Stimulated activated CD8-positive, alpha-beta memory T cell treated with anti-CD3 and anti-CD28 coated beads, Interleukin-7, amount 100 ng/mL, for 48 hours (primary cell): ENCODE measurements around the gene SORD.
"Not testable (repeated sequence)": the region's sequence is repeated elsewhere in the genome, so short reads cannot be mapped to it uniquely, and the experiment has no call there.

Source experiments
- DNase-seq, 2 donors: peaks; one replicate each; pipeline ENCODE4 v3.0.0-alpha.2; 2020; ENCODE audit warnings: low read depth in 1 of 2; ENCODE audit errors: extremely low read depth in 1 of 2

SORD gene

DNA sequence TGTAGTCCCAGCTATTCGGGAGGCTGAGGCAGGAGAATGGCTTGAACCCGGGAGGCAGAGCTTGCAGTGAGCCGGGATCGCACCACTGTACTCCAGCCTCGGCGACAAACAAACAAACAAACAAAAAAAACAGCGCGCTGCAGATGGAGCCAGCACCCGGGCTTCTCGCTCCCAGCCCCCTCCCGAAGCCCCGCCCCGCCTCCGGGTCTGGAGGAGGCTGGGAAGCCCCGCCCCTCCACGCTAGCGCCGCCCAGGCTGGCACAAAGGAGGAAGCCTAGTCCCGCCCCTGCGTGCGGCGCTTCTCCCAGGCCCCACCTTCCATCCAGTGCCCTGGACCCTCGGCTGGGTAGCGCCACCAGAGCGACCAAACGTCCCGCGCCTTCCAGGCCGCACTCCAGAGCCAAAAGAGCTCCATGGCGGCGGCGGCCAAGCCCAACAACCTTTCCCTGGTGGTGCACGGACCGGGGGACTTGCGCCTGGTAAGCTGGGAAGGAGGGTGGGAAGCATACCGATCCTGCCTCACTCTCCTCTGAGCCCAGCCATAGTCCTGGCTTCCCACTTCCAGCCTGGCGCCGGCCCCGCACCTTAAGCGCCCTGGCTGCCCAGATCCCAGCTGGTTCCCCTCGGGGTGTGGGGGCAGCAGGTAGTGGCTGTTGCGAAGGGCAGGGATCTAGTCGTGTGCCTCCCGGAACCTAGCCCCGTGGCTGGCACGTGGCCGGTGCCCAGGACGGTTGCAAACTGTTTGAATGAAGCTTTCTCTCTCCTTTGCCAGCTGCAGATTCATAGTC lies at the start of gene SORD:
SORD (plus strand) TSS at position 325 of the 788 bp plus-strand sequence; CDS start at position 414, 89 bp downstream.
- peak; percentile 81 to 90 for DNase-seq

- not testable (repeated sequence) for DNase-seq
Observed at GRCh38 chr15:44976183-44976582, 46.8 kb upstream of the SORD start.

- DNase-seq = not testable (repeated sequence)
Observed at GRCh38 chr15:44977781-44978180, 45.2 kb upstream of the SORD start.

- DNase-seq = not testable (repeated sequence)
Observed at GRCh38 chr15:44979617-44980339, 43.2 kb upstream of the SORD start.

DNA sequence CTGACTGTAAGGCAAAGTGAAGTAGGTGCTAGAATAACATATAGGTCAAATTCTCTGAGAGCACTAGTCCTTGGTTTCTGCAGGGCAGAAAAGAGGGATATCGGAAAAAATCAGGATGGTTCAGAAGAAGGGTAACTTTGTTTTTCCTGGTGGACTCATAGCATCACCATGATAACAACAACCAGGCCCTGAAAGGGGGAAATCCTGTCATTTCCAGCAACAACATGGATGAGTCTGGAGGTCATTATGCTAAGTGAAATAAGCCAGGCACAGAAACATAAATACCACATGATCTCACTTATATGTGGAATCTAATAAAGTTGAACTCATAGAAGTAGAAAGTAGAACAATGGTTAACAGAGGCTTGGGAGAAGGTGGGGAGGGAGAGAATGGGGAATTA lies 38.9 kb upstream of the SORD start:
- DNase-seq = not testable (repeated sequence)

GRCh38 chr15:44986346-44987055 lies 36.5 kb upstream of the SORD start:
- DNase-seq = not testable (repeated sequence)

DNA sequence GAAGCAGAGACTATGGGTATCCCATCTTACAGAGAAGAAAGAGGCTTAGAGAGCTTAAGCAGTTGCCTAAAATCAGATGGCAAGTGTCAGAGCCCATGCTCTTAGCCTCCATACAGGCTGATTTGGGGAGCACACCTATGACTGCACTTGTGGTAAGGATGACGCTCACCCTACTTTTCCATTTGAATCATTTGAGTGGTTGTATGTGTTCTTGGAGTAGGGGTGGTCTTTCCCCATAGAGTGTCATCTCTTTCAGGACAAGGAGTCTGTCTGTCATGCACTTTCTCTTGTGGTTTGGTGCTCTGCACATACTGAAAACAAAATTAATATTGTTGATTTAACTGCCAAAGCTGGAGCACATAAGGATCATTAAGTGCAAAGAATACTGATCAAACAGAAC lies 35.3 kb upstream of the SORD start:
- DNase-seq = not testable (repeated sequence)

- not testable (repeated sequence) for DNase-seq
Observed at GRCh38 chr15:44988184-44988869, 34.7 kb upstream of the SORD start.

DNA sequence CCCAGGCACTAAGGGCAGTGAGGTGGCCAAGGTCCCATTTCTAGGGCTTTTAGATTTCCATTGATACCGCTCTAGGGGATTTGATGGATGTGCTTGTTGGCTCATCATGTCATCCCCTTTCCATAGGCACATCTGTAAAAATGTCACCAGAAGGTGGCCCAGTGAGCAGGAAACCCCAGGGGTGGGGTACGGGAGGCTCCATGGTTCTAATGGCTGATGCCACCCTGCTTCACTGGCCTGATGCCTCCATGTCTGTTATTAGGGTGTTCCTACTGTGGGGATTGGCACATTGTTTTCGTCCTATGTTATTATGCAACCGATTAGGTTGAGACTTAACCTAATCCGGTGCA lies 34.1 kb upstream of the SORD start:
- not testable (repeated sequence) for DNase-seq

DNA sequence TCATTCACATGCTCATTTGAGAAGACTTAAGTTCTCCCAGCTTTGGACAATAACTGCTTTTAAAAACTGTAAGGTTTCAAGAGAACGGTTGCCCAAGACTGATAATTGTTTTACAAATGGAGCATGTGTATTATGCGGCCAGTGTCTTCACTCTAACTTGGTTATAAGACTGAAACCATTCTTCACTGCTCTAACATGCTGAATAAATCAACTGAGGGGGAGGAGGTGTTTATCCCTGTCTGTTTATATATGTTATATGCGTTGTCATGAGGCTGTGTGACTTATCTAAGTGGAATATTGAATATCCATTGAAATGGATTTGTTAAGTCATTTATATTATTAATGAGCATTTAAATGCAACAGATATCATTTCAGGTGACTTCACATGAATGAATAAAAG lies 25.4 kb upstream of the SORD start:
- not testable (repeated sequence) for DNase-seq

DNA sequence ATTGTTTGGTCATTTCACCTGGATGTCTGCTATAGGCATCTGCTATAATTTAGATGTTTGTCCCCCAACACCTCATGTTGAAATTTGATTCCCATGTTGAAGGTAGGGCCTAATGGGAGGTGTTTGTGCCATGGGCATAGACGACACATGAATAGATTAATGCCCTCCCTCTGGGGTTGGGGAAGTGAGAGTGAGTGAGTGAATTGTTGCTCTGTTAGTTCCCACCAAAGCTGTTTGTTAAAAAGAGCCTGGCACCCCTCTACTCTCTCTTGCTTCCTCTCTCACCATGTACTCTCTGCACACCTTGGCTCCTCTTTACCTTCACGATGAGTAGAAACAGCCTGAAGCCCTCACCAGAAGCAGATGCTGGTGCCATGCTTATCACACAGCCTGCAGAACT lies 23.9 kb upstream of the SORD start:
- no peak for DNase-seq

GRCh38 chr15:45001180-45001579 lies 21.8 kb upstream of the SORD start:
- DNase-seq = not testable (repeated sequence)

GRCh38 chr15:45003731-45004410 lies 19.1 kb upstream of the SORD start:
- not testable (repeated sequence) for DNase-seq

GRCh38 chr15:45004590-45005175 lies 18.3 kb upstream of the SORD start:
- DNase-seq = not testable (repeated sequence)

DNA sequence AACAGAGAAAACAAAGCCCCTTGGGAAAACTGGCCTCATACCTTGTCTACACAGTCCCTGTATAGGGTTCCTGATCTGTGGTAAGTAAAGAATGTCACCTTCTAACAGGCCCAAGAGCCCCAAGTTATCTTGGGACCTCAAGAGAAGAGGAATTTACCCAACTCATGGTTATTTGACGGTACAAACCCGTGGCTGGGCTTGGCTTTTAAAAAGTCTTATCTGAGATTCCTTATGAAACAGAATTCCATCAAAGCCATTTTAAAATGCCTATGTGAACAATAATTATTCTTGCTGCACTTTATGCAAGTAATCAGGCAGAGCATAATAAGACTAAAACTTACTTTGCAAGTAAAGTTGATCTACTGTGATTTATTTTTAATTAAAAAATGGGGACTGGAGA lies 13.9 kb upstream of the SORD start:
- no peak for DNase-seq

- not testable (repeated sequence) for DNase-seq
Observed at GRCh38 chr15:45015114-45015513, 7.9 kb upstream of the SORD start.

DNA sequence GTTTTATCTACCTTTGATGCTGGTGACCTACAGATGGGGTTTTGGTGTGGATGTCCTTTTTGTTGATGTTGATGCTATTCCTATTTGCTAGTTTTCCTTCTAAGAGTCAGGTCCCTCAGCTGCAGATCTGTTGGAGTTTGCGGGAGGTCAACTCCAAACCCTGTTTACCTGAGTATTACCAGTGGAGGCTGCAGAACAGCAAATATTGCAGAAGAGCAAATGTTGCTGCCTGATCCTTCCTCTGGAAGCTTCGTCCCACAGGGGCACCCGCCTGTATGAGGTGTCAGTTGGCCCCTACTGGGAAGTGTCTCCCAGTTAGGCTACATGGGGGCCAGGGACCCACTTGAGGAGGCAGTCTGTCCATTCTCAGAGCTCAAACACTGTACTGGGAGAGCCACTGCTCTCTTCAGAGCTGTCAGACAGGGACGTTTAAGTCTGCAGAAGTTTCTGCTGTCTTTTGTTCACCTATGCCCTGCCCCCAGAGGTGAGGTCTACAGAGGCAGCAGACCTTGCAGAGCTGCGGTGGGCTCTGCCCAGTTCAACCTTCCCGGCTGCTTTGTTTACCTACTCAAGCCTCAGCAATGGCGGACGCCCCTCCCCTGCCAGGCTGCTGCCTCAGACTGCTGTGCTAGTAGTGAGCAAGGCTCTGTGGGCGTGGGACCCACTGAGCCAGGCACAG lies 2.6 kb upstream of the SORD start:
- not testable (repeated sequence) for DNase-seq

GRCh38 chr15:45020901-45021259 lies 2.1 kb upstream of the SORD start:
- not testable (repeated sequence) for DNase-seq

DNA sequence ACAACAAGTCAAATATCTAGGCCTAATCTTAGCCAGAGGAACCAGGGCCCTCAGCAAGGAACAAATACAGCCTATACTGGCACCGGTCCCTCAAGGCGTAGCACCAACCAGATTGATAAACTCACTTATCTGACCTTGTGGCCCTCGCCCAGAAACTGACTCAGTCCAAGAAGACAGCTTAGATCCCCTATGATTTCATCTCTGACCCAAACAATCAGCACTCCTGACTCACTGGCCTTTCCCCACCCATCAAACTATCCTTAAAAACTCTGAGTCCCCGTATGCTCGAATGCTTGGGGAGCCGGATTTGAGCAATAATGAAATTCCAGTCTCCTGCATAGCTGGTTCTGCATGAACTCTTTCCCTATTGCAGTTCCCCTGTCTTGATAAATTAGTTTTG lies 1.6 kb upstream of the SORD start:
- DNase-seq = peak in 1 of 2 donors; percentile 12
